HepG2 (cell line): ENCODE results near the gene HARBI1. TPM values are rescaled to one million over a fixed set of nuclear protein-coding genes. Genes with fewer than 3 reads are reported as not detected.

Experiments used
- CC2D1A ChIP-seq: sonication (generic); formaldehyde crosslinking; IDR thresholded peaks from 2 replicates; pipeline ENCODE4 v1.8.1; 2023; ENCODE audit warnings: mild to moderate bottlenecking, missing genetic modification reagents
- FOXO4 ChIP-seq: sonication (generic); formaldehyde crosslinking; conservative IDR thresholded peaks from 2 replicates; pipeline ENCODE4 v1.8.1; 2023; ENCODE audit warnings: missing genetic modification reagents
- MNT ChIP-seq: fragments of 450-650 bp; IDR thresholded peaks from 2 replicates; pipeline ENCODE4 v1.6.1; 2016
- ONECUT2 ChIP-seq: sonication (generic); formaldehyde crosslinking; IDR thresholded peaks from 2 replicates; pipeline ENCODE4 v1.4.0; 2020; ENCODE audit warnings: missing genetic modification reagents
- PITX1 ChIP-seq: sonication (generic); formaldehyde crosslinking; IDR thresholded peaks from 2 replicates; pipeline ENCODE4 v1.5.1; 2020; ENCODE audit warnings: mild to moderate bottlenecking, missing genetic modification reagents
- SMYD3 ChIP-seq: sonication (generic); formaldehyde crosslinking; IDR thresholded peaks from 2 replicates; pipeline ENCODE4 v1.8.1; 2023; ENCODE audit warnings: mild to moderate bottlenecking, missing genetic modification reagents
- TAF15 ChIP-seq: fragments of 200-400 bp; formaldehyde crosslinking; IDR thresholded peaks from one replicate; pipeline ENCODE4 v1.6.1; 2018; ENCODE audit warnings: mild to moderate bottlenecking, low read depth, low read length; ENCODE audit not compliant: poor library complexity, severe bottlenecking
- TBP ChIP-seq: sonication (generic); formaldehyde crosslinking; IDR thresholded peaks from 2 replicates; pipeline ENCODE4 v1.5.0; 2020; ENCODE audit warnings: missing genetic modification reagents
- TERF1 ChIP-seq: sonication (generic); formaldehyde crosslinking; IDR thresholded peaks from 2 replicates; pipeline ENCODE4 v1.8.0; 2022; ENCODE audit warnings: mild to moderate bottlenecking, missing genetic modification reagents, moderate library complexity
- YEATS4 ChIP-seq: sonication (generic); formaldehyde crosslinking; IDR thresholded peaks from 2 replicates; pipeline ENCODE4 v1.4.0; 2020; ENCODE audit warnings: missing genetic modification reagents, borderline replicate concordance
- ZC3H13 ChIP-seq: sonication (generic); formaldehyde crosslinking; IDR thresholded peaks from 2 replicates; pipeline ENCODE4 v1.8.1; 2023; ENCODE audit warnings: mild to moderate bottlenecking, missing genetic modification reagents, moderate library complexity
- ZNF234 ChIP-seq: sonication (generic); formaldehyde crosslinking; conservative IDR thresholded peaks from 2 replicates; pipeline ENCODE4 v1.5.1; 2020; ENCODE audit warnings: mild to moderate bottlenecking, missing genetic modification reagents
- ZNF275 ChIP-seq: sonication (generic); formaldehyde crosslinking; IDR thresholded peaks from 2 replicates; pipeline ENCODE4 v1.8.0; 2022; ENCODE audit warnings: missing genetic modification reagents, mild to moderate bottlenecking, inconsistent platforms, borderline replicate concordance
- ZNF710 ChIP-seq: sonication (generic); formaldehyde crosslinking; IDR thresholded peaks from 2 replicates; pipeline ENCODE4 v1.5.0; 2020; ENCODE audit warnings: mild to moderate bottlenecking, missing genetic modification reagents, borderline replicate concordance
- ZNF720 ChIP-seq: sonication (generic); formaldehyde crosslinking; IDR thresholded peaks from 2 replicates; pipeline ENCODE4 v1.4.0; 2020; ENCODE audit warnings: missing genetic modification reagents
- ZNF777 ChIP-seq: sonication (generic); formaldehyde crosslinking; IDR thresholded peaks from 2 replicates; pipeline ENCODE4 v1.4.0; 2020; ENCODE audit warnings: missing genetic modification reagents
- ZNF788 ChIP-seq: sonication (generic); formaldehyde crosslinking; IDR thresholded peaks from 2 replicates; pipeline ENCODE4 v1.5.0; 2020; ENCODE audit warnings: mild to moderate bottlenecking, missing genetic modification reagents, borderline replicate concordance
- ZNF800 ChIP-seq: sonication (generic); formaldehyde crosslinking; IDR thresholded peaks from 2 replicates; pipeline ENCODE4 v1.4.0; 2020; ENCODE audit warnings: missing genetic modification reagents
- ZSCAN21 ChIP-seq: sonication (generic); formaldehyde crosslinking; IDR thresholded peaks from 2 replicates; pipeline ENCODE4 v1.8.0; 2022; ENCODE audit warnings: mild to moderate bottlenecking, missing genetic modification reagents, moderate library complexity, borderline replicate concordance
- polyA plus RNA-seq, 8 experiments: library from polyadenylated mRNA; depleted of rRNA in 3 of 8; stranded (reverse) in 7 of 8; unstranded in 1 of 8; fragments of >200 nt; fragmentation: Illumina TruSeq in 4 of 8; extraction: Trizol in 4 of 8; gene quantifications; 2 replicates each; pipeline versions ENCODE4 v1.2.1 to v1.2.3, GENCODE V29; 2011 to 2016; ENCODE audit warnings: low read depth in 4 of 8, missing spikeins in 1 of 8, mixed read lengths in 1 of 8; ENCODE audit not compliant: insufficient read depth in 1 of 8
- total RNA-seq, 5 experiments: library from RNA; depleted of rRNA; stranded (reverse); fragments of >200 nt; fragmentation: Illumina TruSeq; extraction: Trizol; gene quantifications; 2 replicates each; pipeline ENCODE4 v1.2.3, GENCODE V29; 2016; ENCODE audit warnings: low read depth in 1 of 5

Gene HARBI1
- total and polyA plus RNA-seq, 2 of the 13 experiments (the other 11 are each of a cell fraction or from before 2014, with no cell fraction given) = 2.5 to 4.8 TPM

- TF ChIP-seq ZNF234 (CRISPR knock-in tag) (no peak), ZSCAN21 (CRISPR knock-in tag) (no peak), YEATS4 (CRISPR knock-in tag) (no peak; the same call in 1 of the 2 replicates), SMYD3 (CRISPR knock-in tag) (0 out of 2 replicates have a peak, but pooled peaks have one; percentile 22), ZNF720 (no peak), ZNF788 (CRISPR knock-in tag) (no peak), TERF1 (CRISPR knock-in tag) (no peak), CC2D1A (CRISPR knock-in tag) (no peak), ZNF710 (CRISPR knock-in tag) (peak; percentile 98), ZC3H13 (CRISPR knock-in tag) (no peak), ONECUT2 (CRISPR knock-in tag) (peak; percentile 88), MNT (no peak), FOXO4 (CRISPR knock-in tag) (no peak), PITX1 (CRISPR knock-in tag) (peak; percentile 98), ZNF777 (CRISPR knock-in tag) (no peak), TAF15 (no peak), TBP (CRISPR knock-in tag) (no peak), ZNF275 (CRISPR knock-in tag) (no peak), ZNF800 (CRISPR knock-in tag) (peak; percentile 38; the same call in 1 of the 2 replicates)
Observed at GRCh38 chr11:46554213-46555147, 62.5 kb downstream of the HARBI1 start (continued).
